Measurements from ENCODE around the gene LRRC9. TPM values are rescaled to one million over a fixed set of nuclear protein-coding genes. Genes with fewer than 3 reads are reported as not detected.
A peak's percentile ranks its signal among the peaks of the same experiment; 100 is the strongest.

Gene LRRC9
- total and polyA plus RNA-seq, 2 donors from 2014 or later: not detected

DNA sequence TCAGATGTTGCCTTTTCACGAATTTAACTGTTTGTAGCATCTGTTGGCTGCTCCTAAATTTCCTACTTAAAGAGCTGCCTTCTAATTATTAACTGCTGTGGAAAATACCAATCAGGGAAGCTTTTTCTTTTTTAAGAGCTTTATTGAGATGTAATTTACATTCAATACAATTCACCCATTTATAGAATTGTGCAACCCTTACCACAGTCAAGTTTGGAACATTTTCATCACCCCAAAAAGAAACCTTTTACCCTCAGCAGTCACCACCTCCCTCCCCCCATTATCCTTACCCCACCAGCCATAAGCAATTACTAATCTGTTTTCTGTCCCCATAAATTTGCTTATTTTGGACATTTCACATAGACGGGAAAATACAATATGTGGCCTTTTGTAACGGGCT, 173.1 kb downstream of the LRRC9 start:
- H3K36me3 ChIP-seq (ENCODE audit: control insufficient read depth in 2 of 3, insufficient read depth in 3 of 3, low read length in 3 of 3): peaks cover 0 to 2% (median 0%) of the 10 kb centered on the region in 3 donors
- intact Hi-C loops (cut with DNase I): no loop called here

DNA sequence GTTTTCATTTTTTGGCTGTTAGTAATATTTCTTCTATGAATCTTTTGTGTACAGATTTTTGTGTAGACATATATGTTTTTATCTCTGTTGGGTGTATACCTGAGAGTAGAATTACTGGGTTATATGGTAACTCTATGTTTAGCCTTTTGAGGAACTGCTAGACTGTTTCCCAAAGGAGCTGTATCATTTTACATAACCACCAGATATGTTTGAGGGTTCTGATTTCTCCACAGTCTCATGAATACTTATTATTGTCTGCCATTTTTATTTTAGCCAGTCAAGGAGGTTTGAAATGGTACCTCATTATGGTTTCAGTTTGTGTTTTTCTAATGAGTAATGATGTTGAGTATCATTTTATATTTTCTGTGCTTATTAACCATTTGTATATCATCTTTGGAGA, 173.7 kb downstream of the LRRC9 start:
- Histone ChIP-seq H3K27me3 (ENCODE audit: control insufficient read depth, insufficient read depth, low read length) (no peaks in the 10 kb centered on the region), H3K4me1 (ENCODE audit: control insufficient read depth in 2 of 3, insufficient read depth in 2 of 3, low read depth in 1 of 3, low read length in 3 of 3) (peaks cover 5 to 13% (median 12%) of the 10 kb centered on the region in 3 donors), H3K9ac (ENCODE audit: low read length in 3 of 3) (peak overlapping the region in 2 of 3 donors; percentile 2 to 87), H3K9me3 (ENCODE audit: control insufficient read depth in 2 of 3, insufficient read depth in 1 of 3, low read length in 3 of 3) (no peaks in the 10 kb centered on the region), H3K36me3 (ENCODE audit: control insufficient read depth in 2 of 3, insufficient read depth in 3 of 3, low read length in 3 of 3) (peaks cover 0 to 6% (median 0%) of the 10 kb centered on the region in 3 donors), H3K27ac (ENCODE audit: low read depth in 2 of 2, low read length in 2 of 2) (no peak overlapping the region), H3K4me3 (ENCODE audit: low read length in 3 of 3) (peak overlapping the region; percentile 89 to 100 (median 99))
- intact Hi-C loops (cut with DNase I): no loop called here
- DNase-seq (peak in 1 of 5 donors; percentile 3), FAIRE-seq (no peak)
- TF ChIP-seq, protein P1, sequence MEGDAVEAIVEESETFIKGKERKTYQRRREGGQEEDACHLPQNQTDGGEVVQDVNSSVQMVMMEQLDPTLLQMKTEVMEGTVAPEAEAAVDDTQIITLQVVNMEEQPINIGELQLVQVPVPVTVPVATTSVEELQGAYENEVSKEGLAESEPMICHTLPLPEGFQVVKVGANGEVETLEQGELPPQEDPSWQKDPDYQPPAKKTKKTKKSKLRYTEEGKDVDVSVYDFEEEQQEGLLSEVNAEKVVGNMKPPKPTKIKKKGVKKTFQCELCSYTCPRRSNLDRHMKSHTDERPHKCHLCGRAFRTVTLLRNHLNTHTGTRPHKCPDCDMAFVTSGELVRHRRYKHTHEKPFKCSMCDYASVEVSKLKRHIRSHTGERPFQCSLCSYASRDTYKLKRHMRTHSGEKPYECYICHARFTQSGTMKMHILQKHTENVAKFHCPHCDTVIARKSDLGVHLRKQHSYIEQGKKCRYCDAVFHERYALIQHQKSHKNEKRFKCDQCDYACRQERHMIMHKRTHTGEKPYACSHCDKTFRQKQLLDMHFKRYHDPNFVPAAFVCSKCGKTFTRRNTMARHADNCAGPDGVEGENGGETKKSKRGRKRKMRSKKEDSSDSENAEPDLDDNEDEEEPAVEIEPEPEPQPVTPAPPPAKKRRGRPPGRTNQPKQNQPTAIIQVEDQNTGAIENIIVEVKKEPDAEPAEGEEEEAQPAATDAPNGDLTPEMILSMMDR (IDR thresholded peaks at IDR 0.05; ENCODE audit: borderline replicate concordance, extremely low read depth, insufficient read depth): no peak

More for the DNA sequence above, 173.1 kb downstream of the LRRC9 start:
- Histone ChIP-seq H3K9me3 (ENCODE audit: control insufficient read depth in 2 of 3, insufficient read depth in 1 of 3, low read length in 3 of 3) (no peaks in the 10 kb centered on the region), H3K27ac (ENCODE audit: low read depth in 2 of 2, low read length in 2 of 2) (peak overlapping the region; percentile 98 to 99), H3K4me3 (ENCODE audit: low read length in 3 of 3) (peak overlapping the region; percentile 89 to 100 (median 99)), H3K27me3 (ENCODE audit: control insufficient read depth, insufficient read depth, low read length) (no peaks in the 10 kb centered on the region), H3K9ac (ENCODE audit: low read length in 3 of 3) (peak overlapping the region; percentile 87 to 99 (median 87)), H3K4me1 (ENCODE audit: control insufficient read depth in 2 of 3, insufficient read depth in 2 of 3, low read depth in 1 of 3, low read length in 3 of 3) (peaks cover 5 to 13% (median 12%) of the 10 kb centered on the region in 3 donors)
- DNase-seq (no peak), FAIRE-seq (no peak)
- TF ChIP-seq, protein P1 (IDR thresholded peaks at IDR 0.05; ENCODE audit: borderline replicate concordance, extremely low read depth, insufficient read depth): no peak

DNA sequence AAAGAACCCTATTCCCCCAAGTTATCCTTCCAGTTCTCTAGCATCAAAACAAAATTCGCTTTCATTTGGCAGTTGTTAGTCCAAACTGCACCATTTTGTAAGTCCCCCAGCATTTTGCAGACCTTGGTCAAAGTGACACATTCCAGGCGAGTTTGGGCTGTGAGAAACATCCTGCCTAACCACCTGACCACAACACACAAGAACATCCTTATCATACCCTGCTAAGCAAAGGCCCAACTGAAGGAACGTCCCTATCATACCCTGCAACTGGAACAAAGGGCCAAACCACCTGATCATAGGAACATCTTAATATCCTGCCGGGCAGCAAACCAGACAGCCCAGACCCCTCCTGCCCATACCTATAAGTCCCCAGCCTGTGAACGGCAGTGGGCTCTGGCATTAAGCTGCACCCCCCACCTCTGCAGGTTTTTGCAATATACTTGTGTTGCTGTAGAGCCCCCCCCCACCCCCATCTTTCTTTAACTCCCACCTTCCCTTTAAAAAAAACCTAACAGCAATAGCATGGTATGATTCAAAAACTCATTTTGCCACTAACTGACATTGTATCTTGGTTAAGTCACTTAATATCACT, 174.5 kb downstream of the LRRC9 start:
- Histone ChIP-seq H3K9ac (ENCODE audit: low read length in 3 of 3) (no peak overlapping the region), H3K4me1 (ENCODE audit: control insufficient read depth in 2 of 3, insufficient read depth in 2 of 3, low read depth in 1 of 3, low read length in 3 of 3) (peaks cover 5 to 13% (median 12%) of the 10 kb centered on the region in 3 donors), H3K27me3 (ENCODE audit: control insufficient read depth, insufficient read depth, low read length) (no peaks in the 10 kb centered on the region), H3K4me3 (ENCODE audit: low read length in 3 of 3) (peak overlapping the region in 2 of 3 donors; percentile 37 to 89), H3K9me3 (ENCODE audit: control insufficient read depth in 2 of 3, insufficient read depth in 1 of 3, low read length in 3 of 3) (no peaks in the 10 kb centered on the region), H3K36me3 (ENCODE audit: control insufficient read depth in 2 of 3, insufficient read depth in 3 of 3, low read length in 3 of 3) (peaks cover 0 to 6% (median 0%) of the 10 kb centered on the region in 3 donors), H3K27ac (ENCODE audit: low read depth in 2 of 2, low read length in 2 of 2) (no peak overlapping the region)
- TF ChIP-seq, protein P1 (IDR thresholded peaks at IDR 0.05; ENCODE audit: borderline replicate concordance, extremely low read depth, insufficient read depth): no peak
- intact Hi-C loops (cut with DNase I): no loop called here
- DNase-seq: peak in 2 of 5 donors; percentile 13 to 37
- no peak for FAIRE-seq
